Heart left ventricle (tissue), 13 donors: ENCODE data around the gene FERMT3.

ENCODE experiments used
- CTCF ChIP-seq, 12 donors: fragments of 200-600 bp; sonication (generic) in 4 of 12; IDR thresholded peaks; one replicate each; pipeline versions ENCODE4 v1.5.0 to v1.8.0; 2018 to 2022; ENCODE audit warnings: antibody characterized with exemption in 12 of 12, mild to moderate bottlenecking in 5 of 12
- POLR2A ChIP-seq, 2 donors: fragments of 450-650 bp; IDR thresholded peaks; one replicate each; pipeline ENCODE4 v1.6.1; 2017; ENCODE audit warnings: antibody characterized with exemption in 2 of 2, mild to moderate bottlenecking in 2 of 2, moderate library complexity in 2 of 2
- donor health status: ischemic (EF 13 %, LVEDD 7.1; RV severe dilation, severe dysfunction).
- donor health status: DM: no; HTN: yes; CAD: no.
- donor health status: DM: no; HTN: no; CAD: no.
- donor health status: ischemic (EF 25% LVEDD 6.9; RV normal size, moderate dysfunction).
- donor health status: ischemic (EF 25% LVEDD 5.7; RV mildly dilated, moderate dysfunction).
- donor health status: ischemic (EF 35%, LVEDD 5.7; RV mildly dilated, moderate dysfunction).
- donor health status: nonischemic (EF 11% LVEDD 7.7; RV severe dilation, severe dysfunction).
- donor health status: DM: yes; HTN: yes; CAD: no.
- donor health status: PGD.
- donor health status: ischemic (EF 29% LVEDD 5.4; RV normal size, mild dysfunction).
- donor health status: nonischemic (EF 23%, LVEDD 6.1; RV moderate dilation, normal function).

- TF ChIP-seq CTCF (IDR thresholded peaks at IDR 0.05) (no peak), POLR2A (IDR thresholded peaks at IDR 0.05) (no peak)
Observed at GRCh38 chr11:64256300-64256699, 49.8 kb downstream of the FERMT3 start.
